TTC549 (cell line): ENCODE measurements around the gene CAMTA1.
"Not testable (repeated sequence)": the region's sequence is repeated elsewhere in the genome, so short reads cannot be mapped to it uniquely, and the experiment has no call there.

Experiments
- FAIRE-seq: peaks from 2 replicates; lab custom pipeline; 2012; peaks lifted over from hg19 to GRCh38; lab: Jason Lieb, UNC

CAMTA1 gene

DNA sequence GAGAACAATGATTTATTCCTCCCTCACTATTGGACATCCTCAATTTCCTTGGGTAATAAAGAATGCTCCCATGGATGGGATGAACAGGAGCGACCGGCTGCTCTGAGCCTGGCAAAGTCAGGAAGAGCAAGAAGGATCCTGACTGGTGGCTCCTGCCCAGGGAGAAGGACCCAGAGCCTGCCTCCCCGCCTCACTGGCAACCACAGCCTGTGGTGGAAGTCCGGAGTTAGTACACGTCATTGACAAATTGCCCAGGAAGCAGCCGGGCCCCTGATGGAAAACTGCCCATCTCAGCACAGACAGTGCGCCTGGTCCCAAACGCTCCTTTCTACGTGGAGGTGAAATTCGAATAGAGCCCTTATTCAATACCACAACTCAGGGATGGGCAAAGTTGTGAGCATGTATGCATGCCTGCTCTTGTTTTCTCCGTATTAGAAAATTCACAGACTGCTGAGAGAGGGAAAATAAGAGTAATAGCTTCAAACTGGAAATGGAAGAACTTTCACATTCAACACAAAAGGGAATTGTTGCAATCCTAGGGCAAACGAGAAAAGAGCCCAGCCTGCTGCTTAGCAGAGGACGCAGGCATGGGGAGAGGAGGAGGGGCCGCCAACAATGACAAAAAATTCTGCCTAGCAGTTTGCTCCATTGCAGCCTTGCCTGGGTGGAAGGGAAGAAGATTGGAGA lies 588.8 kb downstream of the CAMTA1 start:
- no peak for FAIRE-seq

DNA sequence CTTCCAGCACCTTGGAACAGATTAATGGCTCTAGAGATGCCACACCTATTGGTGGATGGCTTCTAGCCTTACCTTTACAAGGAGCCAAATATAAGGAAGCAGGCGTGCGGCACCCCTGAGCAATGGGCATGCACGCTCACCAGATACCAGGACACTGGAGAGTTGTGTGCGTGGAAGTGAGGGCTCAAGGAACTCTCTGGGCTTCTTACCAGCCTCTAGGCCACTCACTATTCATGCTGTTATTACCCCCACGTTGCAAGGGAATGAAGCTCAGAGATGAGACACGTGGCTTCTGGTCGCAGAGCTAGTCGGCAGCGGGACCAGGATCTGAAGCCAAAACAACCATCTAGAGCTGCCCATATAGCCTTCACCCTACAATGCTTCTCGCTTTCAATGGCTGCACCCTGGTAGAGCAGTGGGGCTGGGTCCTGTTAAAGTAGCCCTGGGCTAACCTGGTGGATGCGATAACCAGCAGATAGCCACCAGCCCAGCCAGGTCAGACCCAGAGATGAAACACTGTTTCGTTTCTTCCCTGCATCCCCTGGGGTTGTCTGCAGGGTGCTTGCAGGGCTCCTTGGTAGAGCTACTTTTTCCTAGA lies 589.4 kb downstream of the CAMTA1 start:
- no peak for FAIRE-seq

DNA sequence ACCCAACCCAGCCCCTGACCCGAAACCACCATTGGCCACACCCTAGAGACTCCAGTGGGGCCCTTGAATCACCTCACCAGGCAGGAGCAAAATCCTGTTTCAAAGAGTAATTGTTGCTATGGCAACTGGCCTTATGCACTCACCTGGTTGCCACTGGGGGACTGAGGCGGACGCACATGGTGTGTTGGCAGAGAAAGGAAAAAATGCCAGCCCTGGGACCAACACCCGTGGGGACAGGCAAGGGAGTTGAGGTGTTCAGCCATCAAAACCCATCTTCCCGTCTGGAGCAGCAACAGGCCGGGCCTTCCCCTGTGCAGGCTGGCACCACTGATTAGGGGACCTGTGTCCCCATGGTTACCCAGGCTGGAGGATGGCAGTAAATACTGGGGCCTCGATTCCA lies 590.1 kb downstream of the CAMTA1 start:
- FAIRE-seq: no peak

DNA sequence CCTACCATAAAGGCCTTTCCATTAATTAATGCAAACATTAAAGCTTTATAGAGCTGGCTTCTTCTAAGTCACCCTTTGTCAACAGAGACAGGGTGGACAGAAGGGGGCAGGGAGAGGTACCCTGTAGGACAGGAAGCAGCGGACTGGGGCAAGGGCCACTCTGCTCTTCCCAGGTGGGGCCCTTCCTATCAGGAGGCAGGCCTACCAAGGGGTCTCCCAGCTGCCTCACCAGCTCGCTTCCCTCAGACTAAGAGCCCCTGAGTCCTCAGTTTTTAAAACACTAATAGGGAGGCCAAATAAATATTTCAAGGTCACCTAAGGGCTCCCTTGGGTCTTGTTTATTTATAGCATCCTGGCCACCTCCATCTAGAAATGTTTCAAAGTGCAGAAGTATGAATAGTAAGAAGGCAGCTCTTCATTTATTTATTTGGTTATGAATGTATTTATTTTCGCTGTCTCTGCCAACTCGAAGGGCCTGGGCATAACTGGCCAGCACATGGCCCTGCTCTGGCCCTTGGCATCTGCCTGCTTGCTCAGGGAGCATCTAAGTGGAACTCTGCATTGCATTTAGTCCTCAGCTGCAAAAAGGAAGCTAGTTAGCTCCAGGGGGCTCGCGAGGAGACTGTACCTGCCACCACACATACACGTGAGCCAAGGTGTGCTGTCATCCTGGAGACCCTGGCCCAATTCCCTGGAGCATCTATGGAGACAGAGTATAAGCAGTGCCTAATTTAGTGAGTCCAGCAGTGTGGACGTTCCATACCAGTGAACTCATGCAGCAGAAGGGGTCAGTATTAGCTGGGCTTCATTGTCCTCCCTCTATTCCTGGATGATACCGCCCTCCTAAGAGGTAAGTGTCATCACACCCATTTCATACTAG lies 590.8 kb downstream of the CAMTA1 start:
- no peak for FAIRE-seq

DNA sequence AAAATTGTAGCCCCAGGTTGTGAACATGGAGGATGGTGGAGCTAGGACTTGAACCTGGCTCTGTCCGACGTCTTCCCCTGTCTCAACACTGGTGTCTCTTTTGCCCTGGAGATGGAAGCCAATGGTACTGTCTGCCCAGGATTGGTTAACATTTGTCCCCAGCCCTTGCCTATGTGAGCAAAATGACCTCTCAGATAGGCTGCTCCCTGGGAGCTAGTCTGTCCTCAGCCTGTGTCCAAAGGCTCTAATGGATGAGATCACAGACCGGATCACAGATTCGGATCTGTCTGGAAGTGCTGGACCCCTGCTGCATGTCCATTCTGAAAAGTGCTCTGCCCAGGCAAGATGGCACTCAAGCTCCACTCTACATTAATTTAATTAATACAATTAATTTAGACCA lies 591.4 kb downstream of the CAMTA1 start:
- FAIRE-seq: no peak

DNA sequence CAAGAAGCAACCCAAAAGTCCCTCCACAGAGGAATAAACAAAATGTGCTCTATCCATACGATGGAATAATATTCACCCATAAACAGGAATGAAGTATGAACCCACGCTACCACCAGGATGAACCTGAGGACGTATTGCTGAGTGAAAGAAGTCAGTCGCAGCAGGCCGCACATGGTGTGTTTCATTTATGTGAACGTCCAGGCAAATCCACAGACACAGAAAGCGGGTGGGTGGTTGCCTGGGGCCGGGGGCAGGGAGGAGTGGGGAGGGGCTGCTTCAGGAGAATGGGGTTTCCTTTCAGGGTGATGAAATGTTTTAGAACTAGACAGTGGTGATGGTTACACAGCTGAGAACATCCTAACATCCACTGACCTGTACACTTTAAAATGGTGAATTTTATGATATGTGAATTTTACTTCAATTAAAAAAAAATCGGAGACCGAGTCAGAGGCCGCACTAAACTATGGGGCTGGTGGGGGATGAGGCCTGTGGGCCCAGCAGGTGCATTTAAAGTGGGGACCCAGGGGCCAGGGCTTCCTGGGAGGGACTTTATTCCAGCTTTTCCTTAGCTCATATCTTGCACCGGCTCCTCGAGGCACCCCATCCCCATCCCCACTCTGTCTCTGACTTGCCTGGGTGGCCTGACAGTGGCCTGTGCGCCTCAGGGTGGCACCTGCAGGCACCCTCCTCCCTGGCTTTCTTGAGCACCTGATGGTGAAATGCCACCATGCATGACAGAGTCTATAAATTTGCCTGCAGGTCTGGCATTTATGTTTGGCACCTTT lies 593.3 kb downstream of the CAMTA1 start:
- FAIRE-seq: no peak

DNA sequence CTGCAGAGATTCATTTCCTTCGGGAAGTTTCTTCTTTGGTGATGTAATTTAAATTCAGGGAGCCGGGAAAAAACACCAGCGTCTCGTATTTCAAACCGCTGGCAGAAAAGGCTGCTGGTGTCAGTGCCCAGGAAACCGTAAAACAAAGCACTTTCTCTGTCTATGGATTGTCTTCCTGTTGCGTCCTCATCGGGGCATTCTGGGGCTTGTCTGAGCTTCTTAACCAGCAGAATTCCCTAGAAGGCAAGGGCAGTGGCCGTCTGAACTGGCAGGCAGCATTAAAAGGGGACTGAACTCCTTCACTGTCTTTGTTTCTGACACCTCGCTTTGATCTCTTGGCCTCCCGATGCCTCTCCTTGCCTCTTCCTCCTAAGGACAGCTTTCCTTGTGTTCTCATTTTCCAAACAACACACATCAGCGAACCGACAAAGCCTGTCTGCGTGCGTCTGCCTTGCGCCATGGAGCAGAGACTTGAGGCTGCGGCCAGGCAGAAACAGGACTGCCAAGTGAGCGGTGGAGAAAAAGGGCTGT lies 594.3 kb downstream of the CAMTA1 start:
- FAIRE-seq: no peak

DNA sequence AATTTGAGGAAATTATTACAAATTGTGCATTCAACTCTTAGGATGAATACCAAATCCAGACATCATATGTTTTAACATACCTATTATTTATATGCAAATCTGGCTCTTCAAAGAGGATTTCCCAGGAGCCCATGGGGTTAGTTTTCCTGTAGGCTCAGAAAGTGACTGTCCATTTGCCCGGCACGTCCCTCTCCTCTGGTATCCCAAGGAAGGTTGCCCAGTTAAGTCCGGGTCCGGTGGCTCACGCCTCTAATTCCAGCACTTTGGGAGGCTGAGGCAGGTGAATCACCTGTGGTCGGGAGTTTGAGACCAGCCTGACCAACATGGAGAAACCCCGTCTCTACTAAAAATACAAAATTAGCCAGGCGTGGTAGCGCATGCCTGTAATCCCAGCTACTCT lies 594.8 kb downstream of the CAMTA1 start:
- FAIRE-seq: not testable (repeated sequence)

DNA sequence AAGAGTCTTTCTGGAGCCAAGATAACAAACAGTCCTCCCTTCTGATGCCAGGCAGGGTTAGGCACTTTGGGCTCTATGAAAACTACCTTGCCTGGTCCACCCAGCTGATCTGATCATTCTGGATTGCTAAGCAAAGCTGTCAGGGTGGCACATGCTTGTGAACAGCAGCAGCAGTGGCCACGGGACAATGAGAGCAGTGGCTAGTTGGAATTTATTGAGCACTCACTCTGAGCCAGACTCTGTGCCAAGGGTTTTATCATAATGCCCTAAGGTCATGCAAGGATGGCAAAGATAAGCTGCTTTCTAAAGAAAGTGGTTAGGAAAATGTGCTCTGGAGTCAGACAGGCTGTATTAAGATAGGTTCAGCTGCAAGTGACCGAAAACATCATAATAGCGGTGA lies 595.5 kb downstream of the CAMTA1 start:
- FAIRE-seq: no peak

DNA sequence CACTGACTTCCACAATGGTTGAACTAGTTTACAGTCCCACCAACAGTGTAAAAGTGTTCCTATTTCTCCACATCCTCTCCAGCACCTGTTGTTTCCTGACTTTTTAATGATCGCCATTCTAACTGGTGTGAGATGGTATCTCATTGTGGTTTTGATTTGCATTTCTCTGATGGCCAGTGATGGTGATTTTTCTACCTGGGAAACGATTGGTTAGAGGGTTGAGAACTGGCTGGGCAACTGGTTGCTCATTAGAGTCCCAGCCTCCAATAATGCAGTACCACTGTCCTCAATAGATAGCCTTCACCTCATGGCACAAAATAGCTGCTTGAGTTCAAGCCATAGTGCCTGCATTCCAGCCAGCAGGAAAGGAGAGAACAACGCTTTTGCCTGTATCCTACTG lies 596.5 kb downstream of the CAMTA1 start:
- FAIRE-seq: not testable (repeated sequence)

DNA sequence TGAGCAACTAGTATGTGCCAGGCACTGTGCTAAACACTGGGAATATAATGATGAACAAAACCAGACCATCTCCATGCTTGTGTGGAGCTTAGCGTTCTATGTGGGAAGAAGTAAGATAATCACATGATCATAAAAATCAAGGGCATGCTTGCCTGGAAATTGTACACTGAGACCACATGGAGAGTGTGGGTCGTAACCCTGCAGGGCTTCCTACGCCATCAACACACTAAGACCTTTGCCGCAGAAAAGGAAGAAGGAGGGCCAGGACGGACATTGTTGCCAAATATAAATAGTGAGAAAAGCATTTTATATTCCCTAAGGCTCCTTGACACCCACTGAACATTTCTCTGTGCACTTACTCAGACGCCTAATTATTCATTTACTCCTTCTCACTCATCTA lies 597.7 kb downstream of the CAMTA1 start:
- no peak for FAIRE-seq

DNA sequence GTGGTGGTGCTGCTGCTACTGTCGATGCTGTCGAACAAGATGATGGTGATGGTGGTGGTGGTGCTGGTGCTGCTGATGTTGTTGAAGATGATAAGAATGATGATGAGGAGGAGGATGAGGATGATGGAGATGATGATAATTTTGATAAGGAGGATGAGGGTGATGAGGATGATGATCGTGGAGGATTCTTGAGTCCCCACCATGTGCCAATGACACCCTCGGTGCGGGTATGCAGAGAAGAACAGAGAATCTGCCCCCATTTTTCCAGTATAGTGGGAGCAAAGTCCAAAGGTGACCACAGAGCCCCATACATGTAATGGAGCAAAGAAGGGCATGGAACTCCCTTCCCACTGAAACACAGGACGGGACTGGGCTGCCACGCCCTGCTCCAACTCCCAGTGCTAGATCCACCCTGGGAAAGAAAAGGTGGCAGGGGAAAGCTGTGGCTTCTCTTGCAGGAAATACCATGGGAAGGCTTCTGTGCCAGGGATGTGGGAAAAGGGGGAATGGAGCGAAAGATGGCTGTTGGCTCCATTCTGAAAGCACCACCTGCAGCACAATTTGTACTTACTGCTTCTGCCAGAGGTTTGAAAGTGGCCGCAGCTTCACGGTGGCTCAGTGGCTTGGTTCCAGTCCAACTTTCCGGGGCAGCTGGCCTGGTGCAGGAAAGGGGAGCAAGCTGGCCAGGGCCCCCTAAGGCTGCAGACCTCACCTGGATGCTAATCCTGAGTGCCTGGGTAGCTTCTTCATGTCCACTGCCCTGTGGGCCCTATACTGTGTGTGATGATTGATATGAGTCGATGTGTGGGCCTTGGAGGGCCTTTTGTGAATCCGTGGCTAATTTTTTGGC lies 598.6 kb downstream of the CAMTA1 start:
- FAIRE-seq: no peak

DNA sequence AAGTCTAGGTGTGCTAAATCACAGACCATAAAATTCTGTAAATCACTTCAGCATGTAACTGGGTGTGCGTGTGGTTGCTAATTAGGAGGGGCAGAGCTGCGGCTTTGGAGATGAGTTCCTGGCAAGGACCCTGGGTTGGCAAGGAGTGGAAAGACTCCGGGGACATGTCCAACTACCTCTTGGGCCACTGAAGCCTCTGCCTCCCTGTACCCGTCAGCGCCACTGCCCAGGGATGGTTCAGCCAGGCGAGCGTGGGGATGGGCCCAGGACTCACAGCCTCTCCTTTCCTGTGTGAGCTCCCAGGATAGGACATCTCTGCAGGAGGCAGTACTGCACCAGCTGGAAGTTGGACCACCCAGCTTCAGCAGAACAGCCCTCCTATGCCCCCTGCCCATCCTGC lies 599.4 kb downstream of the CAMTA1 start:
- no peak for FAIRE-seq

DNA sequence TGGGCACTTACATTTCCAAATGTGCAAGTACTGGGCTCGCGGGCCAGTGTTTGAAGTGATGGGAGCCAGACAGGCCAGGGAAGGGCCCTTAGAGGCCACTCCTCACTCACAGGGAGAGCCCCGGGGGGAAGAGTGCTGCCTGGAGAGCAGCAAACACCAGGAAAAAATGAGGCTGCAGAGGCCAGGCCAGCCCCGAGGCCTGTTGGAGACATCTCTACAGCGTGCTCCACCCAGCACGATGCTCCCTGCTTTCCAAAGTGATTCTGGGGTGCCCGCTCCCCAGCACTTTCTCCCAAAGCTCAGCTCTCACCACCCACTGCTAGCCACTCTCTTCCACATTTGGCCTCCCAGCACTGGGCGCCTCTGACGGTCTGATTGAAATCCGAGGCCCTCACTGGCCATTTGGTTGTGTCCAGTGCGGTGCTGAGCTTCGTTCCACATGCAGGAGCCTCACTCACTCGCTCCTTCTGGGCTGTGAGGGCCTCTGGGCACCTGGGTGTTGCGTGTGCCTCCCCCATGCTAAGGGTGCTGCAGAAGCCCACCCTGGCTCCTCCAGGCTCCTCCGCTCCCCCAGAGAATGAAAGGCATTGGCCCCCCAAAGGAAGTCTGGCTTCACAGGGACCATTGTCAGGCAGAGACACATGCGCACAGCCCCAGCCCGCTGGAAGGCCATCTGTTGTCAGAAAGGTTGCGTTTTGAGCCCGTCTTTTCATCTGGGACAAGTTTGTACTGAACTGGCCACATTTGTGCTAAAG lies 600.4 kb downstream of the CAMTA1 start:
- FAIRE-seq: no peak

DNA sequence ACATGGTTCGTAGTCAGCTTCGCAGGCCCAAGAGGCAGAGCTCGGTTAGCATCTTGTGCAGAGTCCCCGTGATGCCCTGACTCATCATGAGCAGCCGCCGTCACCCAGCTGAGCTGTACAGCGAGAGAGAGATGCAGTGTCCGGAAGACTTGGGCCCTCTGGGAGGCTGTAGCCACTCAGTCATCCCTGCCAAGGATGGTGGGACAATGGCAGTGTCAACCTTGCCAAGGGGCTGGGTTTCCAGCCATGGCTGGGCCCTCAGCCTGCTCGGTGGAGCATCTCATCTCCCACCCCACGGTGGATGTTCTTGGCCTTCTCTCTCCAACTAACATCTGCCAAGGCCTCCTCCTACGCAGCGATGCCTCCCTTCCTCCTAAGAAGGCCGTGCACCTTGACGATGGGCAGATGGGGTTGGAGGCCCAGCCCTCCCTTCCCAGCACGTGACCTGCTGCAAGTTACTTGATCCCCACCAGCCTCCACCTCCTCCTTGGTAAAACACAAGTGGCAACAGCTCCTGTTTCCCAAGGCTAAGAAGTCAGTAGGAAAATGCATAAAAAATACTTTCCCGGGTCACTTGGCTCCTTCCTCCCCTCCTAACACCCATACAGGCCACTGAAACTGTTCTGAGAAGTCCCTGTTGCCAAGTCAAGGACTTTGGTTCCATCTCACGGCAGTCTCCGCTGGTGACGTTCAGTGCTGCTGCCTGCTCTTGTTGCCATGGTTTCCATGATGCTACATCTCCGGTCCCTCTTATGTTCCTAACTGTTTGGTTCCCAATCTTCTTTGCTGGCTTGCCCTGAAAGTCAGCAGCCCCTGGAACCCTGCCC lies 601.2 kb downstream of the CAMTA1 start:
- FAIRE-seq: no peak

DNA sequence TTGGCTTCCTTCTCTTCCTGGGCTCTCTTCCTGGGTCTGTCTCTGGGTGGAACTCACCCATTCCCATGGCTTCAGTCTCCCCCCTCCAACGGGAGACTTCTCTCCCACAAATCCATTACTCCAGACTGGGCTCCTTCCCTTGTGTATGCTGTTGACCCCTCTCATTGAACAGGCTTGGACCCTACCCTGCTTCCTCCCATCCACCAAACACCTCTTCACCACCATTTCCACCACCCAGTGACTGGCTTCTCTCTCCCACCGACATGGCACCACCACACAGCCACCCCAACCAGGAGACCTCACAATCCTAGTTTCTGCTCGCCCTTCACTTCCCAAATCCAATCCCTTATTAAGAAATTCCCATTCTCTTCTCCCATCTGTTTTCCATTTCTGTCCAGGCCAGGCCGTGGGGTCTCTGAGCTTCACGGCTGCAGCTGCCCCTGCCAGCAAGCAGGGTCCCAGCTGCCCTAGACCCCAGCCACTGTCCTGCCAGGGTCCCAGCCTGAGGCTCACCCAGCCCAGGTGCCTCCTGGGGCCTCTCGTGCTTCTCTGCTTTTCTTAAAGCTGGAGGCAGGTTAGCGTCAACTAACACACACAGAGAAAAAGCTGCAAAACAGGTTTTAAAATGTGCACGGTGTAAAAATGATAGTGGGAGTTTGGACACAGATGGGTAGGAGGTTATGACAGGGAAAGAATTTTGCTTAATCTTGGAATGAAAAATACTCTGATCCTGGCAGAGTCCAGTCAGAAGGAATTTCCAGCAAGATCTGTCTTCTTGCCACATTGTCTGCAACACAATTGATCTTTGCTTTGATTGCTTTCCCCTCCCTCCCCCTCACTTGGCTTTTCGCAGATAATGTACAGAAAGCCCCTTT lies 602.0 kb downstream of the CAMTA1 start:
- FAIRE-seq: no peak

DNA sequence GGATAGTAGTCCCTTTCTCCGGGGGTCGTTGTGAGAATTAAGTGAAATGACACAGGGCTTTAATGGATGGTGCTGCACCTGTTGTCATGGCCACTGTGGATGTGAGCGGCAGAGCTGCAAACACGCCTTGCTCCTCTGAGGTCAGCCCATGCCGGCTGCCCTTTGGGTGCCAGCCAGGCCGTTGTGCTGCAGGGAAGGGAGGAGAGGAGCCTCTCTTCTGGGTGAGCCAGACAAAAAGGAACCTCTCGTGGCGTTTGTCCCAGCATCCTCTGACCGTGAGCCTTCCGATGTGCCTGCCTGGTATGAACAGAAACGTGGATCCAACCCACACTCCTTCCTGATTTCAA lies 602.9 kb downstream of the CAMTA1 start:
- no peak for FAIRE-seq

DNA sequence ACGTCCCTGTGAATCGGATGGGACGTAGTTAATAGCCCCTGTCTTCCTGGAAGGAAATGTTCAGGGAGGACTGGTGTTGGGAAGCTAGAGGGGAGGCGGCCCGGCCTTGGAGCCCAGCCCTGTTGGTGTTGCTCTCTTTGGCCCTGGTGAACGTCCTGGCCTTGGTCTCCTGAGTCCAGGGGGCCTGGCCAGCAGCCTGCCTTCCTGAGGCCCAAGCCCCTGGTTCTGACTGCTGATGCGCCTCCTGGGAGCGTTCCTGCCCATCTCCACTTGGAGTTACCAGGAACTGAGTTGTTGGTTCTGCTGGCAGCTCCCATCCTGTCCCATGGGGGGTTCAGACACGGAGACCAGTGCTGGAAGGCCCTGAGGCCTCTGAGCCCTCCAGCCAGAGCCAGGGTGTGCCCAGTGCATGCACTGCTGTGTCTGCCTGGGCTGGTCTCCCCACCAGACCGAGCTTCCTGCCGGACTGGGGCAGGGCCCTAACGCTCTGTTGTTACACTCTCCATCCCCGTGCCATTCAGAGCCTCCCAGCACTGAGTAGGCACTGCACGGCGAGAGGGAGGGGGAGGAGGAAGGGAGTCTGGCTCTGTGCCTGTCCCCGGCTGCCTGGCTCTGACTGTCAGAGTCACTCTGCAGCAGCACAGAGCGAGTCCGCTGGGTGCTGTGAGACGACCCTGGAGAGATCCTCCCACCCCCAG lies 603.4 kb downstream of the CAMTA1 start:
- no peak for FAIRE-seq
